Cardiac muscle cell (in vitro differentiated cells and primary cell): ENCODE results near the gene MSRB1. TPM values are rescaled to one million over a fixed set of nuclear protein-coding genes. Genes with fewer than 3 reads are reported as not detected.
"Not testable (repeated sequence)": the region's sequence is repeated elsewhere in the genome, so short reads cannot be mapped to it uniquely, and the experiment has no call there.

ENCODE experiments used
- DNase-seq, 2 donors: peaks; one replicate each; pipeline versions ENCODE4 v3.0.0 to v3.0.0-alpha.2; 2010 to 2017; ENCODE audit warnings: low read depth in 1 of 2, low spot score in 1 of 2
- H3K27ac ChIP-seq: fragments of 200-600 bp; sonication (generic); 2 replicates; pipeline ENCODE4 v1.5.1; 2016
- H3K27me3 ChIP-seq: fragments of 200-600 bp; sonication (generic); 2 replicates; pipeline ENCODE4 v1.6.0; 2016; ENCODE audit warnings: control low read depth
- H3K36me3 ChIP-seq: fragments of 200-600 bp; sonication (generic); 2 replicates; pipeline ENCODE4 v1.5.1; 2016; ENCODE audit warnings: control low read depth
- H3K4me1 ChIP-seq: fragments of 200-600 bp; sonication (generic); 2 replicates; pipeline ENCODE4 v1.8.1; 2017; ENCODE audit warnings: low read depth, mild to moderate bottlenecking, mixed run types
- H3K4me3 ChIP-seq: fragments of 200-600 bp; sonication (generic); 2 replicates; pipeline ENCODE4 v1.5.1; 2016; ENCODE audit warnings: mild to moderate bottlenecking
- H3K9me3 ChIP-seq: fragments of 200-600 bp; sonication (generic); 2 replicates; pipeline ENCODE4 v1.5.1; 2017; ENCODE audit warnings: low read depth, mild to moderate bottlenecking, control low read depth
- CTCF ChIP-seq: IDR thresholded peaks from 2 replicates; pipeline ENCODE4 v1.5.1; 2012; ENCODE audit warnings: low read depth, mild to moderate bottlenecking, low read length
- polyA plus RNA-seq: library from polyadenylated mRNA; unstranded; fragments of >200 nt; fragmentation: Nextera tagmentation; extraction: Ambion mirVana; gene quantifications from 2 replicates; pipeline ENCODE4 v1.2.1, GENCODE V29; 2016
- total RNA-seq: library from RNA; depleted of rRNA; stranded (reverse); fragments of >200 nt; gene quantifications from 2 replicates; pipeline ENCODE4 v1.2.3, GENCODE V29; 2016

MSRB1 gene
- total and polyA plus RNA-seq, 2 experiments from 2014 or later, result 13.6 to 35.1 TPM

- peak; percentile 94 to 96 for DNase-seq
- peak; percentile 74 for TF ChIP-seq CTCF
- Histone ChIP-seq H3K27me3 (no peaks in the 10 kb centered on the region), H3K36me3 (peaks cover 21% of the 10 kb centered on the region), H3K27ac (peak within 1 kb of the TSS; percentile 17), H3K4me1 (peaks cover 9% of the 10 kb centered on the region), H3K4me3 (peak within 1 kb of the TSS; percentile 82), H3K9me3 (no peaks in the 10 kb centered on the region)
Observed at GRCh38 chr16:1959269-1960039, 16.5 kb upstream of the MSRB1 start, which contains the start of gene NDUFB10. Gene NDUFB10, plus strand, starts transcription at chr16:1959538. Its CDS starts 87 bp downstream, at chr16:1959625.

- no peak for TF ChIP-seq CTCF
- Histone ChIP-seq H3K9me3 (no peaks in the 10 kb centered on the region), H3K27ac (no peak overlapping the region), H3K36me3 (peaks cover 21% of the 10 kb centered on the region), H3K4me3 (no peak overlapping the region), H3K4me1 (peaks cover 8% of the 10 kb centered on the region), H3K27me3 (no peaks in the 10 kb centered on the region)
- no peak for DNase-seq
Observed at GRCh38 chr16:1958715-1959268, 15.8 kb upstream of the MSRB1 start.

- H3K4me1 ChIP-seq, DNase-seq: not testable (repeated sequence)
Observed at GRCh38 chr16:1958143-1958491, 15.1 kb upstream of the MSRB1 start.

GRCh38 chr16:1957434-1958142 is 14.6 kb upstream of the MSRB1 start:
- peaks cover 16% of the 10 kb centered on the region for H3K36me3 ChIP-seq
- not testable (repeated sequence) for DNase-seq, H3K4me1 ChIP-seq, H3K27ac ChIP-seq, H3K4me3 ChIP-seq, H3K9me3 ChIP-seq, H3K27me3 ChIP-seq

More at GRCh38 chr16:1958143-1958491, 15.1 kb upstream of the MSRB1 start:
- H3K36me3 ChIP-seq, result peaks cover 21% of the 10 kb centered on the region
- not testable (repeated sequence) for H3K27ac ChIP-seq, H3K27me3 ChIP-seq, H3K9me3 ChIP-seq, H3K4me3 ChIP-seq

GRCh38 chr16:1953734-1954133 is 10.7 kb upstream of the MSRB1 start:
- no peak for DNase-seq
- H3K4me1 ChIP-seq, result peaks cover 7% of the 10 kb centered on the region

GRCh38 chr16:1950559-1950958 is 7.6 kb upstream of the MSRB1 start:
- Histone ChIP-seq H3K4me3 (no peak overlapping the region), H3K27me3 (no peaks in the 10 kb centered on the region), H3K27ac (peak overlapping the region; percentile 52), H3K9me3 (no peaks in the 10 kb centered on the region), H3K36me3 (no peaks in the 10 kb centered on the region), H3K4me1 (peaks cover 7% of the 10 kb centered on the region)
- TF ChIP-seq CTCF, result no peak
- no peak for DNase-seq

More at GRCh38 chr16:1953734-1954133, 10.7 kb upstream of the MSRB1 start:
- TF ChIP-seq CTCF, result no peak
- Histone ChIP-seq H3K4me3 (no peak overlapping the region), H3K9me3 (no peaks in the 10 kb centered on the region), H3K36me3 (no peaks in the 10 kb centered on the region), H3K27ac (no peak overlapping the region), H3K27me3 (no peaks in the 10 kb centered on the region)
